22Rv1 (cell line): ENCODE results near the gene SPATS2L.

Experiments
- CTCF ChIP-seq: fragments of 450-650 bp; IDR thresholded peaks from 2 replicates; pipeline ENCODE4 v1.5.1; 2017; ENCODE audit warnings: mild to moderate bottlenecking
- ZFX ChIP-seq: fragments of 450-650 bp; IDR thresholded peaks from 2 replicates; pipeline ENCODE4 v1.6.1; 2017; ENCODE audit warnings: antibody characterized with exemption, borderline replicate concordance

DNA sequence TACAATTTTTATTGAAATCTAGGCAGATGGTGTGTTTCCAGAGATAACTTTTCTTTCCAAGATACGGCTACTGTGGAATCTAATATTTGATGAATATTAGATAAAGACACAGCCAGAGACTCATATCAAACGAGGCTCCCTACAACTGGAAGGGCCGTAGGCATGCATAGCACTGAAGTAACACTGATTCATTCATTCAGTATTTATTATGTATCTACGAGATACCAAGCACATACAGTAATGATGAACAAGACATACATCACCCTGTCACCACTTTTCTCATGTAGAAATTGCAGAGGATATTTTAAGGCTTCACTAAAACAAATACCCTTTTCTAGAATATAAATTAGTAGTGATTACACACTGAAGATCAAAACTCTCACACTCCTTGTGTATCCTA is 128.9 kb downstream of the SPATS2L start:
- TF ChIP-seq CTCF, result no peak
- TF ChIP-seq ZFX, result no peak
